HEK293 (cell line): ENCODE measurements around the gene RNH1.

ENCODE experiments used
- BCL11A ChIP-seq: fragments of 450-650 bp; formaldehyde crosslinking; IDR thresholded peaks from 2 replicates; pipeline ENCODE4 v1.5.1; 2016; ENCODE audit warnings: low read depth, missing biosample characterization, missing genetic modification characterization
- ELK4 ChIP-seq: IDR thresholded peaks from 2 replicates; pipeline ENCODE4 v1.6.1; 2011; ENCODE audit warnings: mild to moderate bottlenecking, low read depth, low read length, borderline replicate concordance
- GLI4 ChIP-seq: fragments of 450-650 bp; formaldehyde crosslinking; IDR thresholded peaks from 2 replicates; pipeline ENCODE4 v1.5.1; 2016; ENCODE audit warnings: missing biosample characterization, missing genetic modification characterization
- GLIS1 ChIP-seq: fragments of 450-650 bp; formaldehyde crosslinking; IDR thresholded peaks from 2 replicates; pipeline ENCODE4 v1.5.1; 2016; ENCODE audit warnings: missing biosample characterization, missing genetic modification characterization
- HIC1 ChIP-seq: fragments of 450-650 bp; formaldehyde crosslinking; IDR thresholded peaks from 2 replicates; pipeline ENCODE4 v1.5.1; 2016; ENCODE audit warnings: missing biosample characterization, missing genetic modification characterization
- HOXD13 ChIP-seq: sonication (generic); formaldehyde crosslinking; IDR thresholded peaks from 2 replicates; pipeline ENCODE4 v1.8.0; 2022; ENCODE audit warnings: missing genetic modification reagents, borderline replicate concordance
- KLF16 ChIP-seq: fragments of 450-650 bp; formaldehyde crosslinking; IDR thresholded peaks from 2 replicates; pipeline ENCODE4 v1.5.1; 2017; ENCODE audit warnings: missing biosample characterization, missing genetic modification characterization
- KLF8 ChIP-seq: fragments of 450-650 bp; formaldehyde crosslinking; IDR thresholded peaks from 2 replicates; pipeline ENCODE4 v1.5.1; 2016; ENCODE audit warnings: missing biosample characterization, missing genetic modification characterization
- KLF9 ChIP-seq: fragments of 450-650 bp; formaldehyde crosslinking; IDR thresholded peaks from 2 replicates; pipeline ENCODE4 v1.5.1; 2016; ENCODE audit warnings: missing biosample characterization, missing genetic modification characterization, low read depth
- PRDM10 ChIP-seq: fragments of 450-650 bp; formaldehyde crosslinking; IDR thresholded peaks from 2 replicates; pipeline ENCODE4 v1.5.1; 2016; ENCODE audit warnings: missing biosample characterization, missing genetic modification characterization
- REPIN1 ChIP-seq: fragments of 450-650 bp; formaldehyde crosslinking; IDR thresholded peaks from 2 replicates; pipeline ENCODE4 v1.5.1; 2017; ENCODE audit warnings: missing biosample characterization, missing genetic modification characterization, low read depth
- ZBTB1 ChIP-seq: fragments of 450-650 bp; formaldehyde crosslinking; IDR thresholded peaks from 2 replicates; pipeline ENCODE4 v1.5.1; 2016; ENCODE audit warnings: missing biosample characterization, missing genetic modification characterization
- ZBTB20 ChIP-seq: fragments of 450-650 bp; formaldehyde crosslinking; IDR thresholded peaks from 2 replicates; pipeline ENCODE4 v1.5.1; 2016; ENCODE audit warnings: missing biosample characterization, missing genetic modification characterization
- ZBTB21 ChIP-seq: fragments of 450-650 bp; formaldehyde crosslinking; IDR thresholded peaks from 2 replicates; pipeline ENCODE4 v1.5.1; 2017; ENCODE audit warnings: missing biosample characterization, missing genetic modification characterization
- ZBTB7A ChIP-seq: fragments of 450-650 bp; formaldehyde crosslinking; IDR thresholded peaks from 2 replicates; pipeline ENCODE4 v1.5.1; 2016; ENCODE audit warnings: low read depth, missing biosample characterization, missing genetic modification characterization
- ZBTB8A ChIP-seq: fragments of 450-650 bp; formaldehyde crosslinking; IDR thresholded peaks from 2 replicates; pipeline ENCODE4 v1.5.1; 2016; ENCODE audit warnings: missing biosample characterization, missing genetic modification characterization
- ZNF24 ChIP-seq: fragments of 450-650 bp; formaldehyde crosslinking; IDR thresholded peaks from 2 replicates; pipeline ENCODE4 v1.5.1; 2016; ENCODE audit warnings: missing biosample characterization, missing genetic modification characterization
- ZNF350 ChIP-seq: fragments of 450-650 bp; formaldehyde crosslinking; IDR thresholded peaks from 2 replicates; pipeline ENCODE4 v1.5.0; 2017; ENCODE audit warnings: missing biosample characterization, mild to moderate bottlenecking, missing genetic modification characterization
- ZNF394 ChIP-seq: fragments of 450-650 bp; formaldehyde crosslinking; IDR thresholded peaks from 2 replicates; pipeline ENCODE4 v1.5.1; 2016; ENCODE audit warnings: missing biosample characterization, missing genetic modification characterization, mild to moderate bottlenecking, moderate library complexity, borderline replicate concordance
- ZNF404 ChIP-seq: fragments of 450-650 bp; formaldehyde crosslinking; IDR thresholded peaks from 2 replicates; pipeline ENCODE4 v1.5.1; 2017; ENCODE audit warnings: missing biosample characterization, missing genetic modification characterization
- ZNF449 ChIP-seq: fragments of 450-650 bp; formaldehyde crosslinking; IDR thresholded peaks from 2 replicates; pipeline ENCODE4 v1.5.1; 2017; ENCODE audit warnings: missing biosample characterization, mild to moderate bottlenecking, missing genetic modification characterization, moderate library complexity
- ZNF501 ChIP-seq: fragments of 450-650 bp; formaldehyde crosslinking; IDR thresholded peaks from 2 replicates; pipeline ENCODE4 v1.5.1; 2016; ENCODE audit warnings: missing biosample characterization, missing genetic modification characterization
- ZNF558 ChIP-seq: fragments of 450-650 bp; formaldehyde crosslinking; IDR thresholded peaks from 2 replicates; pipeline ENCODE4 v1.5.1; 2016; ENCODE audit warnings: missing biosample characterization, missing genetic modification characterization
- ZNF571 ChIP-seq: fragments of 450-650 bp; formaldehyde crosslinking; IDR thresholded peaks from 2 replicates; pipeline ENCODE4 v1.5.0; 2017; ENCODE audit warnings: missing biosample characterization, missing genetic modification characterization
- ZNF580 ChIP-seq: fragments of 450-650 bp; formaldehyde crosslinking; IDR thresholded peaks from 2 replicates; pipeline ENCODE4 v1.5.1; 2016; ENCODE audit warnings: missing biosample characterization, missing genetic modification characterization
- ZNF692 ChIP-seq: fragments of 450-650 bp; formaldehyde crosslinking; IDR thresholded peaks from 2 replicates; pipeline ENCODE4 v1.5.1; 2016; ENCODE audit warnings: missing biosample characterization, missing genetic modification characterization
- ZSCAN18 ChIP-seq: fragments of 450-650 bp; formaldehyde crosslinking; IDR thresholded peaks from 2 replicates; pipeline ENCODE4 v1.5.1; 2016; ENCODE audit warnings: missing biosample characterization, missing genetic modification characterization

Gene RNH1

GRCh38 chr11:506238-506994, 626 bp downstream of the RNH1 start (continued):
- no peak for TF ChIP-seq ZBTB1 (tag by site-specific recombination)
- TF ChIP-seq ZNF24 (tag by site-specific recombination), result no peak
- TF ChIP-seq REPIN1 (tag by site-specific recombination), result no peak
- TF ChIP-seq ZNF404, result no peak
- TF ChIP-seq ZBTB7A, result 0 out of 2 replicates have a peak, but pooled peaks have one; percentile 46
- TF ChIP-seq ZNF571 (tag by site-specific recombination), result no peak
- TF ChIP-seq ZNF350 (tag by site-specific recombination), result no peak
- peak; percentile 47; the same call in 1 of the 2 replicates for TF ChIP-seq ZBTB8A
- no peak for TF ChIP-seq HOXD13 (CRISPR knock-in tag)
- no peak; the same call in 1 of the 2 replicates for TF ChIP-seq KLF9 (tag by site-specific recombination)
- peak; percentile 89 for TF ChIP-seq ZNF580 (tag by site-specific recombination)
- no peak for TF ChIP-seq GLI4 (tag by site-specific recombination)
- no peak for TF ChIP-seq ZNF449 (tag by site-specific recombination)
- no peak for TF ChIP-seq BCL11A (tag by site-specific recombination)
- no peak for TF ChIP-seq ZSCAN18 (tag by site-specific recombination)
- TF ChIP-seq ZNF558, result no peak
- peak; percentile 32; the same call in 1 of the 2 replicates for TF ChIP-seq HIC1 (tag by site-specific recombination)
- TF ChIP-seq PRDM10 (tag by site-specific recombination), result no peak
- peak; percentile 33; the same call in 1 of the 2 replicates for TF ChIP-seq ZNF394
- TF ChIP-seq ZBTB21 (tag by site-specific recombination), result 0 out of 2 replicates have a peak, but pooled peaks have one; percentile 51
- TF ChIP-seq KLF16 (tag by site-specific recombination), result peak; percentile 53
- TF ChIP-seq ELK4, result peak; percentile 38; the same call in 1 of the 2 replicates
- peak; percentile 30; the same call in 1 of the 2 replicates for TF ChIP-seq ZNF501
- TF ChIP-seq ZBTB20 (tag by site-specific recombination), result peak; percentile 82
- TF ChIP-seq GLIS1 (tag by site-specific recombination), result peak; percentile 38; the same call in 1 of the 2 replicates
- 0 out of 2 replicates have a peak, but pooled peaks have one; percentile 18 for TF ChIP-seq ZNF692 (tag by site-specific recombination)
- TF ChIP-seq KLF8 (tag by site-specific recombination), result peak; percentile 83; the same call in 1 of the 2 replicates
